ENCODE results near the gene BDKRB1.

Gene BDKRB1

DNA sequence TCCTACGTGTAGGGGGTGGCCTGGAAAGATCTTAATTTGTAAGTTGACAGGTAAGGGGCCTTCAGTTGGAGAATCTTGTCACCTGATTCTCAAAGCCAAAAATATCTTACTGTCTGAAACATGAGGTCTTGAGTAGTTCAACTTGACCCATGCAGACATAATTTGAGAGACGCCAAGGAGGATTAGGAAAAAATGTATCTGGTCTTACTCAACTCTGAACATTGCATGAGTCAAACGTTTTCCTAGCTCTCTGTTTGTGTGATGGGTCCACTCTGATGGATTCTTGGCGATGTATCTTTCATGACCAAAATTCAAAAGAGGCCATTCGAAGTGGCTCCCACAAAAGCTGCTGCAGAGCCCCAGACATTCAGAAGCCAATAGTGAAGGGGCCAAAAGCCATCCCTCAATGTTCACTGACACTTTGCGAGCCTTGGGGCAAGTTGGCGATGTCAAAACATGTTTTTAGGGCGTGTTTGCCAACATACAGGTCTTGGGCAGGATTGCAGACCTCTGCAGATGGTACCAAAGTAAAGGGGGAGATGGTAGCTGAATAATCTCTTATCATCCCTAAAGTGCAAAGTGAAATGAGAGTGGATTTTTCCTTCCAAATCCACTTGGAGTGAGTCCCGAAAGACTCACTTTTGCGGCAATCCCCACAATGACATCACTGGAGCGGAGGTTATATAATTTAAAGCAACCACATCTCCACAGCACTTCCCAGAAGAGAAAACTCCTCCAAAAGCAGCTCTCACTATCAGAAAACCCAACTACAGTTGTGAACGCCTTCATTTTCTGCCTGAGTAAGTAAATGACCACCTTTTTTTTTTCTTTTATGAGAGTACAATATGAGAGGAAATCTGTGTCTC, at the start of gene BDKRB1:
TSS of gene BDKRB1 (plus strand) at position 710 of the 866 bp plus-strand sequence. CDS start 7,473 bp downstream, outside the sequence.
- H3K4me3 ChIP-seq (replicated peaks in 1 of 2; ENCODE audit: low read depth in 2 of 2, low read length in 2 of 2) = no peak within 1 kb of the TSS
- DNase-seq (ENCODE audit: low read depth in 2 of 2) = peak; percentile 80 to 85
- TF ChIP-seq, protein P1, sequence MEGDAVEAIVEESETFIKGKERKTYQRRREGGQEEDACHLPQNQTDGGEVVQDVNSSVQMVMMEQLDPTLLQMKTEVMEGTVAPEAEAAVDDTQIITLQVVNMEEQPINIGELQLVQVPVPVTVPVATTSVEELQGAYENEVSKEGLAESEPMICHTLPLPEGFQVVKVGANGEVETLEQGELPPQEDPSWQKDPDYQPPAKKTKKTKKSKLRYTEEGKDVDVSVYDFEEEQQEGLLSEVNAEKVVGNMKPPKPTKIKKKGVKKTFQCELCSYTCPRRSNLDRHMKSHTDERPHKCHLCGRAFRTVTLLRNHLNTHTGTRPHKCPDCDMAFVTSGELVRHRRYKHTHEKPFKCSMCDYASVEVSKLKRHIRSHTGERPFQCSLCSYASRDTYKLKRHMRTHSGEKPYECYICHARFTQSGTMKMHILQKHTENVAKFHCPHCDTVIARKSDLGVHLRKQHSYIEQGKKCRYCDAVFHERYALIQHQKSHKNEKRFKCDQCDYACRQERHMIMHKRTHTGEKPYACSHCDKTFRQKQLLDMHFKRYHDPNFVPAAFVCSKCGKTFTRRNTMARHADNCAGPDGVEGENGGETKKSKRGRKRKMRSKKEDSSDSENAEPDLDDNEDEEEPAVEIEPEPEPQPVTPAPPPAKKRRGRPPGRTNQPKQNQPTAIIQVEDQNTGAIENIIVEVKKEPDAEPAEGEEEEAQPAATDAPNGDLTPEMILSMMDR (IDR thresholded peaks at IDR 0.05; ENCODE audit: low read depth, low read length) = no peak

GRCh38 chr14:96206461-96206860, 49.5 kb upstream of the BDKRB1 start:
- DNase-seq (ENCODE audit: low read depth in 2 of 2) = no peak
- TF ChIP-seq, protein P1 (IDR thresholded peaks at IDR 0.05; ENCODE audit: low read depth, low read length) = no peak
- H3K4me3 ChIP-seq (replicated peaks in 1 of 2; ENCODE audit: low read depth in 2 of 2, low read length in 2 of 2) = no peak overlapping the region

GRCh38 chr14:96207686-96208085, 48.3 kb upstream of the BDKRB1 start:
- no peak overlapping the region for H3K4me3 ChIP-seq (replicated peaks in 1 of 2; ENCODE audit: low read depth in 2 of 2, low read length in 2 of 2)

DNA sequence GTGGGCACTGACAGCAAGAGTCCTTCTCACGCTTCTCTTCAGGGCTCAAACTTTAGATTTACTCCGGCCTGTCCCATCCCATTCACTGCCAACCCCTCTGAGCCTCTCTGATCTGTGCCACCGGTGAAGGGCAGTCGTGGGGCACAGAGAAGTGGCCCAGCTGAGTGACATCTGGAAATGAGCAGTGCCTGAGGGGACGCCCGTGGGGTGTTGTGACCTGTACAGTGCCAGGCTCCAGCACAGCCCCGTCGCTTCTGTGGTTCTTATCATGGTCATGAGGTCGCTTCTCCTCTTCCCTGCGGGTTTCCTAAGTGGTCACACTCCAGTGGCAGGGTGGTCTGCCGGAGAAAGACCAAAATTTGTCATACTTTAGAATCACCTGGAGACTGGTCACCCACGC, 47.3 kb upstream of the BDKRB1 start:
- DNase-seq (ENCODE audit: low read depth in 2 of 2) = no peak
- TF ChIP-seq, protein P1 (IDR thresholded peaks at IDR 0.05; ENCODE audit: low read depth, low read length) = no peak
- no peak overlapping the region for H3K4me3 ChIP-seq (replicated peaks in 1 of 2; ENCODE audit: low read depth in 2 of 2, low read length in 2 of 2)

More at GRCh38 chr14:96207686-96208085, 48.3 kb upstream of the BDKRB1 start:
- no peak for DNase-seq (ENCODE audit: low read depth in 2 of 2)
- TF ChIP-seq, protein P1 (IDR thresholded peaks at IDR 0.05; ENCODE audit: low read depth, low read length) = no peak

GRCh38 chr14:96212140-96212539, 43.9 kb upstream of the BDKRB1 start:
- no peak overlapping the region for H3K4me3 ChIP-seq (replicated peaks in 1 of 2; ENCODE audit: low read depth in 2 of 2, low read length in 2 of 2)
- peak in 1 of 2 donors; percentile 14 for DNase-seq (ENCODE audit: low read depth in 2 of 2)
- TF ChIP-seq, protein P1 (IDR thresholded peaks at IDR 0.05; ENCODE audit: low read depth, low read length) = no peak

DNA sequence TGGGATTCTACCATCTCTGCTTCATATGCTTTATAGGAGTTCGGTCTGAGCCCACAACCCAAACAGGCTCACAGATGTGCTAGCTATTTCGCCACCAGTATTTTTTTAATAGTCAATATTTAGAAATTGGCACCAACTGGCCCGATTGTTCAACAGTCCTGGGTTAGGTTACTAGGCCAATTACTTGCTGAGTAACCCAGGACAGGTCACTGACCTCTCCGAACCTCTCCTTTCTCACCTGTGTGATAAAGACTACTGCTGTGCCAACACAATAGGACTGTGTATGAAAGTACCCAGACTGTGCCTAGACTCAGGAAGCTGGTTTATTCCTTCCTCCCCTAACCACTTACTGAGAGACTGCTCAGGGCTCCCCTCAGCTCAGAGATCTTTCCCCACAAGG, 43.1 kb upstream of the BDKRB1 start:
- H3K4me3 ChIP-seq (replicated peaks in 1 of 2; ENCODE audit: low read depth in 2 of 2, low read length in 2 of 2) = no peak overlapping the region
- DNase-seq (ENCODE audit: low read depth in 2 of 2) = no peak
- TF ChIP-seq, protein P1 (IDR thresholded peaks at IDR 0.05; ENCODE audit: low read depth, low read length) = no peak

Measured in cardiac fibroblast (primary cell).